K562 (cell line): ENCODE measurements around the gene MYL6B. TPM values are rescaled to one million over a fixed set of nuclear protein-coding genes. Genes with fewer than 3 reads are reported as not detected.

Source experiments
- ARID2 ChIP-seq: fragments of 450-650 bp; IDR thresholded peaks from 2 replicates; pipeline ENCODE4 v1.6.1; 2017; ENCODE audit warnings: antibody characterized with exemption, mild to moderate bottlenecking
- ESRRB ChIP-seq: fragments of 250-450 bp; sonication (Bioruptor Pico); IDR thresholded peaks from 2 replicates; pipeline ENCODE4 v1.5.0; 2020; ENCODE audit warnings: mild to moderate bottlenecking, moderate library complexity, borderline replicate concordance
- GABPB1 ChIP-seq: sonication (generic); formaldehyde crosslinking; IDR thresholded peaks from 2 replicates; pipeline ENCODE4 v1.8.0; 2022; ENCODE audit warnings: mild to moderate bottlenecking, missing genetic modification reagents
- GTF2B ChIP-seq: IDR thresholded peaks from 2 replicates; pipeline ENCODE4 v1.6.1; 2011; ENCODE audit not compliant: insufficient read length; ENCODE audit errors: extremely low read depth
- GTF3C2 ChIP-seq: IDR thresholded peaks from 3 replicates; pipeline ENCODE4 v1.6.1; 2011; ENCODE audit warnings: borderline replicate concordance, mild to moderate bottlenecking, moderate library complexity; ENCODE audit not compliant: insufficient read length; ENCODE audit errors: extremely low read depth
- HDAC6 ChIP-seq: IDR thresholded peaks from 2 replicates; pipeline ENCODE4 v1.6.1; 2012; ENCODE audit warnings: low read depth, mild to moderate bottlenecking, control low read depth, inconsistent platforms, low read length, moderate library complexity
- HIVEP1 ChIP-seq: fragments of 250-450 bp; sonication (Bioruptor Pico); IDR thresholded peaks from 2 replicates; pipeline ENCODE4 v1.4.0; 2020; ENCODE audit warnings: mild to moderate bottlenecking
- HSF4 ChIP-seq: fragments of 250-450 bp; sonication (Bioruptor Pico); IDR thresholded peaks from 2 replicates; pipeline ENCODE4 v2.1.2; 2022; ENCODE audit warnings: mild to moderate bottlenecking, moderate library complexity, borderline replicate concordance
- KAT7 ChIP-seq: sonication (generic); formaldehyde crosslinking; IDR thresholded peaks from 2 replicates; pipeline ENCODE4 v1.8.0; 2022; ENCODE audit warnings: missing genetic modification reagents, mild to moderate bottlenecking, borderline replicate concordance
- MXI1 ChIP-seq: IDR thresholded peaks from 2 replicates; pipeline ENCODE4 v1.6.1; 2011; ENCODE audit warnings: low read depth, mild to moderate bottlenecking, improper control_type of control experiment, low read length
- NONO ChIP-seq, 2 experiments: fragments of 200-400 bp in 1 of 2; fragments of 450-650 bp in 1 of 2; formaldehyde crosslinking in 1 of 2; IDR thresholded peaks; 2 replicates each; pipeline ENCODE4 v1.6.1; 2017; ENCODE audit warnings: low read depth in 2 of 2, mild to moderate bottlenecking in 2 of 2, moderate library complexity in 2 of 2, low read length in 1 of 2
- PTBP1 ChIP-seq: fragments of 200-400 bp; formaldehyde crosslinking; IDR thresholded peaks from 2 replicates; pipeline ENCODE4 v1.6.1; 2017; ENCODE audit warnings: low read depth, low read length
- RBM15 ChIP-seq: fragments of 200-400 bp; formaldehyde crosslinking; IDR thresholded peaks from 2 replicates; pipeline ENCODE4 v1.6.1; 2018; ENCODE audit warnings: mild to moderate bottlenecking, low read length, moderate library complexity; ENCODE audit not compliant: insufficient read depth
- RFX1 ChIP-seq: fragments of 450-650 bp; IDR thresholded peaks from 2 replicates; pipeline ENCODE4 v1.6.1; 2016; ENCODE audit warnings: mild to moderate bottlenecking, moderate library complexity
- SMARCE1 ChIP-seq: fragments of 450-650 bp; IDR thresholded peaks from 2 replicates; pipeline ENCODE4 v1.7.1; 2016; ENCODE audit warnings: mild to moderate bottlenecking
- STAG1 ChIP-seq: sonication (generic); formaldehyde crosslinking; IDR thresholded peaks from 2 replicates; pipeline ENCODE4 v1.5.0; 2020; ENCODE audit warnings: missing genetic modification reagents, borderline replicate concordance
- TFAM ChIP-seq: fragments of 250-450 bp; sonication (Bioruptor Pico); conservative IDR thresholded peaks from 2 replicates; pipeline ENCODE4 v1.5.0; 2021; ENCODE audit warnings: mild to moderate bottlenecking, moderate library complexity
- TGIF2 ChIP-seq: sonication (generic); formaldehyde crosslinking; IDR thresholded peaks from 2 replicates; pipeline ENCODE4 v1.8.1; 2022; ENCODE audit warnings: mild to moderate bottlenecking, missing genetic modification reagents, moderate library complexity
- THAP7 ChIP-seq: fragments of 250-450 bp; sonication (Bioruptor Pico); IDR thresholded peaks from 2 replicates; pipeline ENCODE4 v1.5.0; 2021
- ZNF134 ChIP-seq: fragments of 250-450 bp; sonication (Bioruptor Pico); conservative IDR thresholded peaks from 2 replicates; pipeline ENCODE4 v1.4.0; 2020
- ZNF274 ChIP-seq: IDR thresholded peaks from 2 replicates; pipeline ENCODE4 v1.6.1; 2011; ENCODE audit warnings: low read depth, mild to moderate bottlenecking, low read length, moderate library complexity, borderline replicate concordance
- ZNF699 ChIP-seq: fragments of 250-450 bp; sonication (Bioruptor Pico); IDR thresholded peaks from 2 replicates; pipeline ENCODE4 v1.8.0; 2021; ENCODE audit warnings: mild to moderate bottlenecking, moderate library complexity; ENCODE audit not compliant: insufficient replicate concordance
- ZNF778 ChIP-seq: fragments of 450-650 bp; formaldehyde crosslinking; IDR thresholded peaks from 2 replicates; pipeline ENCODE4 v1.4.0; 2020; ENCODE audit warnings: mild to moderate bottlenecking, moderate library complexity
- polyA plus RNA-seq, 8 experiments: library from polyadenylated mRNA; depleted of rRNA in 4 of 8; stranded (reverse) in 5 of 8; unstranded in 3 of 8; fragments of >200 nt; fragmentation: Nextera tagmentation in 2 of 8; fragmentation: Illumina TruSeq in 1 of 8; extraction: Ambion mirVana in 2 of 8; extraction: Trizol in 1 of 8; gene quantifications; 2 replicates each; pipeline versions ENCODE4 v1.2.1 to v1.2.3, GENCODE V29; 2011 to 2014; ENCODE audit warnings: inconsistent platforms in 1 of 8, missing spikeins in 1 of 8
- total RNA-seq, 7 experiments: library from RNA; depleted of rRNA in 6 of 7; stranded (reverse); fragments of >200 nt in 6 of 7; fragmentation: Illumina TruSeq in 2 of 7; extraction: Trizol in 2 of 7; gene quantifications; 2 replicates each; pipeline versions ENCODE4 v1.2.1 to v1.2.3, GENCODE V29; 2011 to 2021; ENCODE audit warnings: low replicate concordance in 1 of 7
- TF ChIP-seq, protein P1 (sequence below): sonication (generic); formaldehyde crosslinking; IDR thresholded peaks from 2 replicates; pipeline ENCODE4 v1.5.0; 2020; ENCODE audit warnings: missing genetic modification reagents

The MYL6B gene
- total and polyA plus RNA-seq, 9 of the 15 experiments (the other 6 are each of a cell fraction or from before 2014, with no cell fraction given), result 42.8 to 77.3 (median 68.6) TPM

- TF ChIP-seq, protein P1, sequence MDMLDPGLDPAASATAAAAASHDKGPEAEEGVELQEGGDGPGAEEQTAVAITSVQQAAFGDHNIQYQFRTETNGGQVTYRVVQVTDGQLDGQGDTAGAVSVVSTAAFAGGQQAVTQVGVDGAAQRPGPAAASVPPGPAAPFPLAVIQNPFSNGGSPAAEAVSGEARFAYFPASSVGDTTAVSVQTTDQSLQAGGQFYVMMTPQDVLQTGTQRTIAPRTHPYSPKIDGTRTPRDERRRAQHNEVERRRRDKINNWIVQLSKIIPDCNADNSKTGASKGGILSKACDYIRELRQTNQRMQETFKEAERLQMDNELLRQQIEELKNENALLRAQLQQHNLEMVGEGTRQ, result no peak
- TF ChIP-seq TGIF2 (CRISPR knock-in tag) (no peak), THAP7 (CRISPR knock-in tag) (no peak), HDAC6 (no peak), ZNF134 (CRISPR knock-in tag) (peak; percentile 6; the same call in 1 of the 2 replicates), SMARCE1 (peak; percentile 36; the same call in 1 of the 2 replicates), GTF2B (no peak), GTF3C2 (peak; percentile 85), ARID2 (no peak), NONO (IDR thresholded peaks at IDR 0.05; ENCODE audit: low read depth in 2 of 2, low read length in 1 of 2) (no peak), STAG1 (no peak), KAT7 (peak; percentile 95; the same call in 1 of the 2 replicates), RFX1 (no peak), MXI1 (0 out of 2 replicates have a peak, but pooled peaks have one; percentile 39), TFAM (CRISPR knock-in tag) (no peak), HIVEP1 (CRISPR knock-in tag) (no peak), ZNF274 (no peak), PTBP1 (0 out of 2 replicates have a peak, but pooled peaks have one; percentile 44), RBM15 (no peak), ESRRB (CRISPR knock-in tag) (no peak), ZNF699 (CRISPR knock-in tag) (no peak), GABPB1 (CRISPR knock-in tag) (peak; percentile 89), HSF4 (CRISPR knock-in tag) (no peak), ZNF778 (no peak)
These were observed 37.7 kb downstream of the MYL6B start (continued) for GRCh38 chr12:56189918-56190694.
